ENCODE measurements around the gene WAC.
"Not testable (repeated sequence)": the region's sequence is repeated elsewhere in the genome, so short reads cannot be mapped to it uniquely, and the experiment has no call there.

Gene WAC, protein sequence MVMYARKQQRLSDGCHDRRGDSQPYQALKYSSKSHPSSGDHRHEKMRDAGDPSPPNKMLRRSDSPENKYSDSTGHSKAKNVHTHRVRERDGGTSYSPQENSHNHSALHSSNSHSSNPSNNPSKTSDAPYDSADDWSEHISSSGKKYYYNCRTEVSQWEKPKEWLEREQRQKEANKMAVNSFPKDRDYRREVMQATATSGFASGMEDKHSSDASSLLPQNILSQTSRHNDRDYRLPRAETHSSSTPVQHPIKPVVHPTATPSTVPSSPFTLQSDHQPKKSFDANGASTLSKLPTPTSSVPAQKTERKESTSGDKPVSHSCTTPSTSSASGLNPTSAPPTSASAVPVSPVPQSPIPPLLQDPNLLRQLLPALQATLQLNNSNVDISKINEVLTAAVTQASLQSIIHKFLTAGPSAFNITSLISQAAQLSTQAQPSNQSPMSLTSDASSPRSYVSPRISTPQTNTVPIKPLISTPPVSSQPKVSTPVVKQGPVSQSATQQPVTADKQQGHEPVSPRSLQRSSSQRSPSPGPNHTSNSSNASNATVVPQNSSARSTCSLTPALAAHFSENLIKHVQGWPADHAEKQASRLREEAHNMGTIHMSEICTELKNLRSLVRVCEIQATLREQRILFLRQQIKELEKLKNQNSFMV

DNA sequence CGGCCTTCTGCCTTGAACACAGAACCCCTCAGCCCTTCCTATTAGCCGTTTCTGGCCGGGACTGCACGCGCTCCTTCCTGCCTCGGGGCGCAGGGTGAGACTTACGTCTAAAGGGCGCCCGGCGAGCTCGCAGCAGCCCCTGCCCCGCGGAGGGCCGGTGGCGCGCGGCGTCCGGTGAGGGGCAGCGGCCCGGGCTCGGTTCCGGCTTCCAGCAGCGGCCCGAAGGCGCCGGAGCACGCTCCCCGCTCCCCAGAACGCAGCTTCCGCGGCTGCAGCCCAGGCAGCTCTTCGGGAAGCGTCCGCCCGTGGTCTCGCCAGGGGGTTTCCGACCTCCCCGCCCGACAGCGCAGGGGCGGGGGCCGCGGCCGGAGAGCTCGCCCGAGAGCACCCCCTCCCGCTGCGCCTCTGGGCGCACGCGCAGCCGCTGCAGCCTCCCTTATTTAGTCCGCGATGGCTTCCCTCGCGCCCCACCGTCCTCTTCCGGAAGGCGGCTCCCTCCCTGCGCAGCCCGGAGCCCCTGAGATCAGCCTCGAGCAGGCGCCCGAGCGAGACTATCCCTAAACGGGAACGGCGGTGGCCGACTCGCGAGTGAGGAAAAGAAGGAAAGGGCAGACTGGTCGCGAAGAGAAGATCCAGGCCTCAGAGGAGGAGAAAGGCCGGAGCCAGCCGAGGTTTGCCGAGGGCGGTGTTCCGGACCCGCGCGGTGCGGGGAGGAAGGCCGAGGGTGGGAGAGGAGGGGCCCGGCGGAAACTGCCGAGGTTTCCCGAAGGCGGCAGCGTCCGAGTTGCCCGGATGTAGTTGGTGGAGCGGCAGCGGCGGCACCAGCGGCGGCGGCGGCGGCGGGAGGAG is at the start of gene WAC:
WAC (plus strand) TSS at position 782 of the 849 bp plus-strand sequence. CDS start 462 bp downstream, outside the sequence.
- peak within 1 kb of the TSS; percentile 100 for H3K27ac Mint-ChIP-seq (ENCODE audit: low read depth)
- peak; percentile 79 for ATAC-seq (replicated peaks; ENCODE audit: extremely low read depth, poor library complexity, severe bottlenecking)
- DNase-seq (ENCODE audit: low spot score in 2 of 2): peak; percentile 96 to 98
- peaks cover 50% of the 10 kb centered on the region for H3K36me3 Mint-ChIP-seq (ENCODE audit: insufficient read depth)
- no peaks in the 10 kb centered on the region for H3K27me3 Mint-ChIP-seq
- no peaks in the 10 kb centered on the region for H3K9me3 Mint-ChIP-seq
- H3K4me1 Mint-ChIP-seq: peaks cover 66% of the 10 kb centered on the region
- H3K4me3 Mint-ChIP-seq: peak within 1 kb of the TSS; percentile 99

DNA sequence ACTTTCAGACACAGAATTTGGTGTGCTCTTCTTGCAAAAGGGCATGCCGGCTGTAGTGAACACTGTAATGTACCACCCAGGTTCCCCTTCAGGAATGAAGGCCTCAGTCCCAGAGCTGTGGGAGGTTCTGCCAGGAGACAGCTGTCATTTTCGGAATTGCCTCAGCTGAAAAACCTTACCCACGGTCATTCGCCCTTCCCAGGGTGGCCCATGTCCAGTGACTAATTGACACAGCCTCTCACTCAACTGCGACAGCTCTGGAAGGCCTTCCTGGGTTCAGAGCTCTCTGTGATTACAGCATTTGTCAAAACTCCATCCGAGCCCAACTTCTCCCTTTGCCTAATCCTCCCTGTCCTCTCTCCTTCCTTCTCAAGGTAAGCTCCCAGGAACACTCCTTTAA is 43.7 kb upstream of the WAC start:
- no peak for DNase-seq (ENCODE audit: low spot score in 2 of 2)
- ATAC-seq (replicated peaks; ENCODE audit: extremely low read depth, poor library complexity, severe bottlenecking): no peak
- peaks cover 8% of the 10 kb centered on the region for H3K4me1 Mint-ChIP-seq
- peaks cover 11% of the 10 kb centered on the region for H3K27me3 Mint-ChIP-seq
- no peak overlapping the region for H3K27ac Mint-ChIP-seq (ENCODE audit: low read depth)
- no peaks in the 10 kb centered on the region for H3K36me3 Mint-ChIP-seq (ENCODE audit: insufficient read depth)
- no peak overlapping the region for H3K4me3 Mint-ChIP-seq
- peaks cover 5% of the 10 kb centered on the region for H3K9me3 Mint-ChIP-seq

DNA sequence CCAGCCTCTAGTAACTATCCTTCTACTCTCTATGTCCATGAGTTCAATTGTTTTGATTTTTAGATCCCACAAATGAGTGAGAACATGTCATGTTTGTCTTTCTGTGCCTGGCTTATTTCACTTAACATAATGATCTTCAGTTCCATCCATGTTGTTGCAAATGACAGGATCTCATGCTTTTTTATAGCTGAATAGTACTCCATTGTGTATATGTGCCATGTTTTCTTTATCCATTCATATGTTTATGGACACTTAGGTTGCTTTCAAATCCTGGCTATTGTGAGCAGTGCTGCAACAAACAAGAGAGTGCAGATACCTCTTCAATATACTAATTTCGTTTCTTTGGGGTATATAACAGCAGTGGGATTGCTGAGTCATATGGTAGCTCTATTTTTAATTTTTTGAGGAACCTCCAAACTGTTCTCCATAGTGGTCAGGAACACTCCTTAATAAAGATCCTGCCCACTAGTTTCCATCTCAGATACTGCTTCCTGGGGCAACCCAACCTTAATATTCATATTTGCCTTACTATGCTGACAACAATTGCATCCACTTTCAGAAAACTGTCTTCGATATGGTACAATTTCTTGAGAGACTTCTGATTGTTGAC is 42.6 kb upstream of the WAC start:
- not testable (repeated sequence) for H3K9me3 Mint-ChIP-seq; H3K36me3 Mint-ChIP-seq (ENCODE audit: insufficient read depth); H3K4me1 Mint-ChIP-seq; ATAC-seq (replicated peaks; ENCODE audit: extremely low read depth, poor library complexity, severe bottlenecking); H3K27ac Mint-ChIP-seq (ENCODE audit: low read depth); DNase-seq (ENCODE audit: low spot score in 2 of 2); H3K4me3 Mint-ChIP-seq
- H3K27me3 Mint-ChIP-seq: peaks cover 11% of the 10 kb centered on the region

DNA sequence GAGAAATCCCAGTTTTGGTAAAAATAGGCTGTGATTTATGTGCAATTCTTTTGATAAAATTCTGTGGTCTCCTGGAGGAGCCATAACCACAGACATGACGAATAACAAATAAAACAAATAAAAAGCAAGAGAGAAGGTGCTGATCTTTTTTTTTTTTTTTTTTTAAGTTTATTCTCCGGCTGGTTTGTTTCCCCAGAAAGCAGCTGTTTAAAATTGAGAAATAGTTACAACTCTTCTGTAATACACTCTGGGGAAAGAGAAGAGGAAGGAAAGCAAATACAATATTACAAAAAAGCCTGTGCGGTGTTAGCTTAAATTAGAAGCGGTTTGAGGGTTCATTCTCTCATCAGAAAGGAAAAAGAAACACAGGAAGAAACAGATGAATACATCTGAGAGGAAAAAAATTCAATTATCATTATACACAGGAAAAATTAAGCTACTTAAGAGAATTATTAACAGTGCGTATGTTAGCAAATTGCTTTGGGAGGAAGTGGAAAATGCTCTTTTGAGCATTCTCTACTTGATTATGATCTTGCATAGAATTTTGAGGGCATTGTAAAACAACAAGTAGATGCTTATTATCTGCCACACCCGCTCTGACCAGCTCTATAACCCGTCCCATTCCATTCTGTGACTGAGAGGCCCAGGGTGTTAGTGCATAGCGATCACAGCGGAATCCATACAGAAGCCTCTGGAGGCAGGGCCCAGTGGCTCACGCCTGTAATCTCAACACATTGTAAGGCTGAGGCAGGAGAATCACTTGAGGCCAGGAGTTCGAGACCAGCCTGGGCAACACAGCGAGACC is 40.6 kb upstream of the WAC start:
- Mint-ChIP-seq H3K4me3 (no peak overlapping the region), H3K27me3 (peaks cover 11% of the 10 kb centered on the region), H3K36me3 (ENCODE audit: insufficient read depth) (no peaks in the 10 kb centered on the region), H3K27ac (ENCODE audit: low read depth) (no peak overlapping the region), H3K4me1 (peaks cover 1% of the 10 kb centered on the region), H3K9me3 (peaks cover 5% of the 10 kb centered on the region)
- DNase-seq (ENCODE audit: low spot score in 2 of 2) (no peak), ATAC-seq (replicated peaks; ENCODE audit: extremely low read depth, poor library complexity, severe bottlenecking) (no peak)

DNA sequence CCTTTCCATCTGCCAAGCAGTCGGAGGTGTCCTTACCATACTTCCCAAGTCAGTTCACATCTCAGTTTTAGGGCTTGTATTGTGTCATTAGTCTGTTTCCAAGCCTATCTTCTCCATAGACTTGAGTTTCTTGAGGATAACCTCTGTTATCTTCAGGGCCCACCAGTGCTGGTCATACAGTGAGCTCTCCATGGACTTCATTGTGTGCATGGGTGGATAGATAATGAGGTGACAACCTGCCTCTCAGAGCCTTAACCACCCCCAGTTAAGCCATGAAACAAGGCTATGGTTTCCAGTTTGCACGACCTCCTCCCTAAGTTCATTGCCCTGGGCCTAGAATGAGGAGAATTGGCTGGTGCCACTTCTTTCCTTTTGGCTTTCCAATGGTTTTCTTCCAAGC is 38.5 kb upstream of the WAC start:
- ATAC-seq (replicated peaks; ENCODE audit: extremely low read depth, poor library complexity, severe bottlenecking) (no peak), DNase-seq (ENCODE audit: low spot score in 2 of 2) (no peak)
- H3K27me3 Mint-ChIP-seq: peaks cover 11% of the 10 kb centered on the region
- H3K36me3 Mint-ChIP-seq (ENCODE audit: insufficient read depth): no peaks in the 10 kb centered on the region
- H3K27ac Mint-ChIP-seq (ENCODE audit: low read depth): no peak overlapping the region
- no peaks in the 10 kb centered on the region for H3K4me1 Mint-ChIP-seq
- H3K9me3 Mint-ChIP-seq: peaks cover 5% of the 10 kb centered on the region
- no peak overlapping the region for H3K4me3 Mint-ChIP-seq

DNA sequence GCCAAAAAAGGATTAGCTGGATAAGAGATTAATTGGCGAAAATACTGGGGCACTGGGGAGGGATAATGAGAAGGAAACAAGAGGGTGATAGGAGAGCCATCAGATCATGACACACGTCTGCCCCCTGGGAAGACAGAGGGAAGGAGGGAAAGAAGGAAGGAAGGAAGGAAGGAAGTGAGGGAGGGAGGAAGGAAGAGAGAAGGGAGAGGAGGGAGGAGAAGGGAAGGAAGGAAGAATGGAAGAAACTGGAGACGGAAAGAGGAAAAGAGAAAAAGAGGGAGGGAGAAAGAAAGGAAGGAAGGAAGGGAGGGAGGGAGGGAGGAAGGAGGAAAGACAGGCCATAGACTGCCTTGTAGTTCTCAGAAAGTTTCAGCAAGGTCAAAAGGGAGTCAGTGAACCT is 37.8 kb upstream of the WAC start:
- H3K36me3 Mint-ChIP-seq (ENCODE audit: insufficient read depth): no peaks in the 10 kb centered on the region
- H3K27me3 Mint-ChIP-seq: peaks cover 7% of the 10 kb centered on the region
- H3K4me1 Mint-ChIP-seq: no peaks in the 10 kb centered on the region
- H3K27ac Mint-ChIP-seq (ENCODE audit: low read depth): no peak overlapping the region
- no peak for DNase-seq (ENCODE audit: low spot score in 2 of 2)
- ATAC-seq (replicated peaks; ENCODE audit: extremely low read depth, poor library complexity, severe bottlenecking): no peak
- H3K4me3 Mint-ChIP-seq: no peak overlapping the region
- H3K9me3 Mint-ChIP-seq: peaks cover 3% of the 10 kb centered on the region

DNA sequence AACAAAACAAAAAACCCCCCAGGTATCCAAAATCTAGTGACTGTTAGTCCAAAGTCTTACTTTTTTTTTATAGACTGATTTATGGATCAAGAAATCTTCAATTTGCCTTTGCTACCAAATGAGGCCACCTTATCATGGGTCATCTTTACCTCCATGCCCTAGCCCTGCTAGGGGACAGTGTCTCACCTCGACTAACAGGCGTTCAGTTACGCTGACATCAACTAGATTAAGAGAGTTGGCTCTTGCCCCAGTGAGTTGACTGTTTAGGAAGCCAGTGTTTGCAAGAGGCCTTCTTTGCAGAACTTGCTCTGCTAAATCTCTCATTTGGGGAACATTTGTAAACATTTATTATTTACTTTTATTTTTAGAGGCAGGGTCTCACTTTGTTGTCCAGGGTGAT is 36.9 kb upstream of the WAC start:
- no peaks in the 10 kb centered on the region for H3K4me1 Mint-ChIP-seq

DNA sequence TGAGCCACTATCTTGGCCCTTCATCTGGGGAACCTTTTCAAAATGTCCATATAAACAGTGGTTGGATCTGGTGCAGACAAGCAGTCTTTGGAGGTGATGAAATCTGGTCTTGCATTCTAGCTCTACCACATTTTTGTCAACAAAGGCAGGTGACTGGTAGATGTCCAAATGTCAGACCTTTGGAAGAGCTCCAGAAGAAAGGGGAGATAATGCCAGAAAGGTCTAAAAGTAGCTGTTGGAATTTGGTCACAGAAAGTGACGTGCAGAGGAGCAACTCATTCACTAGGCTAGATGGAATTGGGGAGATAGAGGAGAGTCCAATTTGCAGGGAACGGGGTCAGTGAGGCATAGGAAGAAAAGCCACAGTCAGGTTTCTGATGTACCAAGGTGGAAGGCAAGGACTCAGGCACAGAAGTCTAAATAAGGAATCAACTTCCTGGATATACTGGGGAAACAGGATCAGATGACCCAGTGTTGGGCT is 36.4 kb upstream of the WAC start:
- ATAC-seq (replicated peaks; ENCODE audit: extremely low read depth, poor library complexity, severe bottlenecking) (no peak), DNase-seq (ENCODE audit: low spot score in 2 of 2) (no peak)
- Mint-ChIP-seq H3K4me1 (no peaks in the 10 kb centered on the region), H3K36me3 (ENCODE audit: insufficient read depth) (no peaks in the 10 kb centered on the region), H3K9me3 (no peaks in the 10 kb centered on the region), H3K27me3 (no peaks in the 10 kb centered on the region), H3K27ac (ENCODE audit: low read depth) (no peak overlapping the region), H3K4me3 (no peak overlapping the region)

More for the DNA sequence above, 36.9 kb upstream of the WAC start:
- ATAC-seq (replicated peaks; ENCODE audit: extremely low read depth, poor library complexity, severe bottlenecking) (no peak), DNase-seq (ENCODE audit: low spot score in 2 of 2) (no peak)
- Mint-ChIP-seq H3K27me3 (no peaks in the 10 kb centered on the region), H3K27ac (ENCODE audit: low read depth) (no peak overlapping the region), H3K9me3 (no peaks in the 10 kb centered on the region), H3K36me3 (ENCODE audit: insufficient read depth) (no peaks in the 10 kb centered on the region), H3K4me3 (no peak overlapping the region)

DNA sequence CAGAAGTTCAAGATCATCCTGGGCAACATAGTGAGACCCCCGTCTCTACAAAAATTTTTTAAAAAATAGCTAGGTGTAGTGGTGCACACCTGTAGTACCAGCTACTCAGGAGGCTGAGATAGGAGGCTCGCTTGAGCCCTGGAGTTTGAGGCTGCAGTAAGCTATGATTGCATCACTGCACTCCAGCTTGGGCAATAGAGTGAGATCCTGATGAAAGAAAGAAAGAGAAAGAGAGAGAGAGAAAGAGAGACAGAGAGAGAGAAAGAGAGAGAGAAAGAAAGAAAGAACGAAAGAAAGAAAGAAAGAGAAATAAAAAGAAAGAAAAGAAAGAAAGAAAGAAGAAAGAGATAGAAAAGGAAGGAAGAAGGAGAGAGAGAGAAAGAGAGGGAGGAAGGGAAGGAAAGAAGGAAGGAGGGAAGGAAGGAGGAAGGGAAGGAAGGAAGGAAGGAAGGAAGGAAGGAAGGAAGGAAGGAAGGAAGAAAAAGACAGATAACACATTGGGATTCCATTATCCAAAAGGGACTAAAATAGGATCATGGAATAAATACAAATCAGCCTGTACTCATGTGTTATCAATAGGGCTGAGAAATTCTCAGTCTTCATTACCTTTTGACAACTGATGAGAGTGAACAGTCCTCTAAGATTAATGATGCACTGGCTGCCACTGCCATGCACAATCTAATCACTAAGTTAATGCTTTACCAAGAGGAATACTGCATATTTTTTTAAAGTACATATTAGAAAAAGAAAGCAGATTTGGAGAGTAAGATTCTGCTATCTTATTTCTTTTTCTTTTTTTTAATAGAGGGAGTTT is 35.4 kb upstream of the WAC start:
- H3K4me1 Mint-ChIP-seq: no peaks in the 10 kb centered on the region

DNA sequence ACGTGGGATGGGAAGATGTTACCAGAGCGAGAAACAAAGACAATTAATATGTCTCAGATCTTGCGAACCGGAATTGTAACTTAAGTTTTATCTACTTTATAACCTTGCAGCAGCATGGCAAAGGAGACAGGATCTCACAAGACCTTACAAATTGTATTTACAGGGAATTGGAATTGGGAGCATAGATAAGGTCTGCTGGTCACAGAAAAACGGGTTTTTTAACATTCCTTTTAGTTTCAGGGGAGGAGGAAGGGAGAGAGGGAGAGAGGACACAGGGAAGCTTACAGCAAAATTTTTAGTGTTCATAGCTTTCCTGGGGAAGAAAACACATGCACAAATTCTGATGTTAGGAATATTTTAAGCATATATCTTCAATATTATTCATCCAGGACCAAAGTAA is 32.7 kb upstream of the WAC start:
- not testable (repeated sequence) for ATAC-seq (replicated peaks; ENCODE audit: extremely low read depth, poor library complexity, severe bottlenecking); H3K9me3 Mint-ChIP-seq; H3K27me3 Mint-ChIP-seq; DNase-seq (ENCODE audit: low spot score in 2 of 2); H3K36me3 Mint-ChIP-seq (ENCODE audit: insufficient read depth); H3K4me3 Mint-ChIP-seq; H3K4me1 Mint-ChIP-seq; H3K27ac Mint-ChIP-seq (ENCODE audit: low read depth)

More for the DNA sequence above, 35.4 kb upstream of the WAC start:
- DNase-seq (ENCODE audit: low spot score in 2 of 2): no peak
- Mint-ChIP-seq H3K9me3 (no peaks in the 10 kb centered on the region), H3K36me3 (ENCODE audit: insufficient read depth) (no peaks in the 10 kb centered on the region), H3K27ac (ENCODE audit: low read depth) (no peak overlapping the region), H3K4me3 (no peak overlapping the region), H3K27me3 (no peaks in the 10 kb centered on the region)
- no peak for ATAC-seq (replicated peaks; ENCODE audit: extremely low read depth, poor library complexity, severe bottlenecking)

DNA sequence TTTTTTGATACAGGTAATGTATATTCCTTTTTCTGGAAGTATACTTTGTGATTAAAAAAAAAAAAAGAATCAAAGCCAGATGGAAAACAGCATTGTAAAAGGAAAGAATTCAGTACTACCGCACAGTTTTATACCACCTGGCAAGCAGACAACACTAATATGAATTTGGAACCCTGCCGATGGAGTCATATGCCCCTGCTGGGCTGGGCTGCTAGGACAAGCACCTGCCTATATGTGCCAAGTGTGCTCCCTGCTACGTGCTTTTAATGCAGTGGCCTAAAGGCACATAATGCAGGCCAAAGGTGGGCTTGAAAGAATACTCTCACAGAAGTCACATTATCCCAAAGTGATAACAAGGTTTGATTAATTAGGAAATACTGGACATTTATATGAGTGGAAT is 29.8 kb upstream of the WAC start:
- Mint-ChIP-seq H3K36me3 (ENCODE audit: insufficient read depth) (no peaks in the 10 kb centered on the region), H3K9me3 (no peaks in the 10 kb centered on the region), H3K27me3 (no peaks in the 10 kb centered on the region), H3K4me1 (no peaks in the 10 kb centered on the region), H3K4me3 (no peak overlapping the region), H3K27ac (ENCODE audit: low read depth) (no peak overlapping the region)
- DNase-seq (ENCODE audit: low spot score in 2 of 2) (no peak), ATAC-seq (replicated peaks; ENCODE audit: extremely low read depth, poor library complexity, severe bottlenecking) (no peak)
